Activated CD8-positive, alpha-beta memory T cell treated with anti-CD3 and anti-CD28 coated beads, Interleukin-2, amount 50 U/mL, for 4 hours (primary cell): ENCODE data around the gene EPHB1.
"Not testable (repeated sequence)": the region's sequence is repeated elsewhere in the genome, so short reads cannot be mapped to it uniquely, and the experiment has no call there.

Experiments
- DNase-seq: peaks from one replicate; pipeline ENCODE4 v3.0.0-alpha.2; 2020

The EPHB1 gene

GRCh38 chr3:134970895-134971294 lies 175.8 kb downstream of the EPHB1 start:
- DNase-seq = no peak

GRCh38 chr3:134971306-134971705 lies 176.2 kb downstream of the EPHB1 start:
- DNase-seq = no peak

- DNase-seq = not testable (repeated sequence)
Observed at GRCh38 chr3:134971907-134972306, 176.8 kb downstream of the EPHB1 start.

GRCh38 chr3:134972836-134973455 lies 177.9 kb downstream of the EPHB1 start:
- no peak for DNase-seq

- no peak for DNase-seq
Observed at GRCh38 chr3:134974624-134975023, 179.6 kb downstream of the EPHB1 start.

GRCh38 chr3:134976948-134977347 lies 181.9 kb downstream of the EPHB1 start:
- DNase-seq = no peak

GRCh38 chr3:134978658-134979057 lies 183.6 kb downstream of the EPHB1 start:
- DNase-seq = no peak

- DNase-seq = no peak
Observed at GRCh38 chr3:134985864-134986715, 191.0 kb downstream of the EPHB1 start.

- DNase-seq = no peak
Observed at GRCh38 chr3:134988666-134989065, 193.6 kb downstream of the EPHB1 start.

- no peak for DNase-seq
Observed at GRCh38 chr3:134991003-134991402, 195.9 kb downstream of the EPHB1 start.

GRCh38 chr3:134991472-134992010 lies 196.5 kb downstream of the EPHB1 start:
- DNase-seq = no peak

- no peak for DNase-seq
Observed at GRCh38 chr3:134992180-134992579, 197.1 kb downstream of the EPHB1 start.

- no peak for DNase-seq
Observed at GRCh38 chr3:134992586-134992985, 197.5 kb downstream of the EPHB1 start.

- no peak for DNase-seq
Observed at GRCh38 chr3:134993011-134993410, 198.0 kb downstream of the EPHB1 start.

- no peak for DNase-seq
Observed at GRCh38 chr3:134998158-134998557, 203.1 kb downstream of the EPHB1 start.

- DNase-seq = no peak
Observed at GRCh38 chr3:134998855-134999254, 203.8 kb downstream of the EPHB1 start.

GRCh38 chr3:135000465-135000864 lies 205.4 kb downstream of the EPHB1 start:
- no peak for DNase-seq

- DNase-seq = not testable (repeated sequence)
Observed at GRCh38 chr3:135005616-135006015, 210.6 kb downstream of the EPHB1 start.

GRCh38 chr3:135007607-135008006 lies 212.5 kb downstream of the EPHB1 start:
- DNase-seq = no peak

- DNase-seq = no peak
Observed at GRCh38 chr3:135008326-135008725, 213.3 kb downstream of the EPHB1 start.

- DNase-seq = no peak
Observed at GRCh38 chr3:135009014-135009413, 214.0 kb downstream of the EPHB1 start.

- no peak for DNase-seq
Observed at GRCh38 chr3:135012101-135012500, 217.0 kb downstream of the EPHB1 start.

GRCh38 chr3:135013206-135013605 lies 218.1 kb downstream of the EPHB1 start:
- no peak for DNase-seq

GRCh38 chr3:135014566-135014965 lies 219.5 kb downstream of the EPHB1 start:
- DNase-seq = no peak
